Activated naive CD8-positive, alpha-beta T cell treated with anti-CD3 and anti-CD28 coated beads, Interleukin-2, amount 50 U/mL, for 16 hours (primary cell): Measurements from ENCODE around the gene ARID3B.
A peak's percentile ranks its signal among the peaks of the same experiment; 100 is the strongest.
"Not testable (repeated sequence)": the region's sequence is repeated elsewhere in the genome, so short reads cannot be mapped to it uniquely, and the experiment has no call there.

ENCODE experiments used
- DNase-seq: peaks from one replicate; pipeline ENCODE4 v3.0.0-alpha.2; 2020; ENCODE audit warnings: low read depth, low spot score

Gene ARID3B

DNA sequence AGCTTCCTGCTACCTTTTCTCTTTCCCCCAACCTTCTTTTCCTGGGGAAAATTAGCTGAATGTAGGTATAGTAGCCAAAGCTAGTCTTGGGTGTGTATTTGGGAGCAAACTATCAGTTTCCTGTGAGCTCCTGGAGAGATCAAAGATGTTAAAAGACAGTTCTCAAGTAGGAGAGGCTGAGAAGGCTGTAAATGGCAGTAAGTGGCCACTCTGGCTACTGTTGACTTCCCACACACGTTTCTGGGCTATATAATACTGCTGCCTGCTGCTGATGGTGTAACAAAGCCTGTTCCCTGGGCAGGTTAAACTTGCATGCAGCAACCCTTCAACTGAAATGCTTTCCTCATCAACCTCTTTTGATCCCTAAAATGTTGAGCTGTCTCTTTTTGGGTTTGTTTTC lies 27.6 kb downstream of the ARID3B start:
- no peak for DNase-seq

DNA sequence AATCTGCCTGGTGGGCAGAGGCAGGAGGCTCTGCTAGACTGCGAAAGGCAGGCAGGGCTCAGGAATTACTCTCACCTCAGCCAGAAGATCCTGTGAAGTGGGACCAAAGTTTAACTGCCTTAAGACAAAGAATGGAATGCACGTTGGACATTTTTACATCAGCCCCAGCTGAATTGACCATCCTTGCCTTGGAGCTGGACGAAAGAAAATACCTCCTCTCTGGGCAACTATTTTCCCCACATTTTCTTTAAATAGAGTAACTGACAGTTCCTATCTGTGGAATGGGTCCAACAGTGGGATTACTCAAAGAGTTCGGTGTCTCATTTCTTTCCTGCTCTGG lies 28.7 kb downstream of the ARID3B start:
- no peak for DNase-seq

DNA sequence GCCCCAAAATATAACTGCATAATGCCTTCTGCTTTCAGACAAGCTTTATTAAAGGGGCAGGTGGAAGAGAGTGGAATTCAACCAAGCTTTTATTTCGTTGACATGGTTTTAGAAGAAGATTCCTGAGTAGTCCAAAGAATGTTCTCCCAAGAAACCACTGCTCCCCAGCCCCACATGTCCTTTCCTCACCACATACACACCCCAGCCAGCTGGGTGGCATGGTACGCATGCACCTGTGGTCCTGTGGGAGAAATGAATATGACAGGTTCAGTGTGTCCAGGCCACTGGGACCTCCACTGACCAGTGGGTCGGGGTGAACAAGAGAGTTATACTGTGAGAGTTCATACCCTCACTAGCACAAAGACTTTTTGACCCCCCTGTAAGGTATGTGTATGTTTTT lies 30.2 kb downstream of the ARID3B start:
- DNase-seq, result no peak

DNA sequence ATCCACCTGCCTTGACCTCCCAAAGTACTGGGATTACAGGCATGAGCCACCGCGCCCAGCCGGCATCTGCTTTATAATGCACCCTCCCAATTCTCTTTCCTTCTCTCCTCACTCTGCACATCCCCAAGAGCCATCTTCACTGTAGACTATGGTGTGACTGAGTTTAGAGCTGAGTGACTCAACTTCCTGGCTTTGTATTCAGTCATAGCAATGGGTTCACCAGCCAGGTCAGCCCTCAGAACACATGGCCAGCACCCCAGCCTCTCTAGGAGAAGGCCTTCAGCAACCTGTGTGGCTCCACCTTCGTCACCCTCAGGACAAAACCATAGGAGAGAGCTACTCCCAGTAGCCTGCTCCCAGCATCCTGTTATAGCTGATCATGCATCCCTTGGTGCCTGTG lies 33.0 kb downstream of the ARID3B start:
- DNase-seq, result no peak

DNA sequence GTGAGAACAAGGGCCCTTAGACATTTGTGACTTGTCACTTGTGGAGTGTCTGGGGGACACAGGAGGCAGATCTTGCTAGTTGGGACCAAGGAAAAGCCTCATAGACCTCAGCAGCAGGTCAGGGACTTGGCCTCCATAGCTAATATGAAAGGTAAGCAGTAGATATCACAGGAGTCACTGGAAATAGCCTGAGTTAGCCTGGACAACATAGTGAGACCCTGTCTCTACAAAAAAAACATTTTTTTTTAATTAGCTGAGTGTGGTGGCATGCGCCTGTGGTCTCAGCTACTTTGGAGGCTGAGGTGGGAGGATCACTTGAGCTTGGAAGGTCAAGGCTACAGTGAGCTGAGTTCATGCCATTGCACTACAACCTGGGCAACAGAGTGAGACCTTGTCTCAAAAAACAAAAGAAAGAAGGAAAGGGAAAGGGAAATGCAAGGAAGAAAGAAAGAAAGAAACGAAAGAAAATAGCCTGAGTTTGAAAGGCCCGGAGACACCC lies 37.5 kb downstream of the ARID3B start:
- no peak for DNase-seq

DNA sequence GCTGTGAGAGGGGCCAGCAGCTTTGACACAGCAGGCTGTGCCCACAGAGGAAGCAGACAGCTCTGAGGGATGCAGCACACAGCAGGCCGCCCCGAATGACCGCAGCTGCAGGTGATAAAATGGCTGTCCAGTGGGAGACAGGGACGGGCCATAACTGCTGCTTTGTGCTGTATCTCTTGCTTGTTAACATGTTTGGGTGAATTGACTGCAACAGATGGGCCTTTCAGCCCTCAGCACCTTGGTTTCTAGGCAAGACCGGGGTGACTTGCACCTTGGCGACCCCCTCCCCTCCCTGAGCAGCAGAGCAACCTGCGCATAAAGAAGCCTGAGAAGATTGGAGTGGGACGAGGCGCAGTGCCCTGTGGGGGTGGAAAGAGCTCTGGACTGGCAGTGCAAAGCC lies 38.0 kb downstream of the ARID3B start:
- no peak for DNase-seq

DNA sequence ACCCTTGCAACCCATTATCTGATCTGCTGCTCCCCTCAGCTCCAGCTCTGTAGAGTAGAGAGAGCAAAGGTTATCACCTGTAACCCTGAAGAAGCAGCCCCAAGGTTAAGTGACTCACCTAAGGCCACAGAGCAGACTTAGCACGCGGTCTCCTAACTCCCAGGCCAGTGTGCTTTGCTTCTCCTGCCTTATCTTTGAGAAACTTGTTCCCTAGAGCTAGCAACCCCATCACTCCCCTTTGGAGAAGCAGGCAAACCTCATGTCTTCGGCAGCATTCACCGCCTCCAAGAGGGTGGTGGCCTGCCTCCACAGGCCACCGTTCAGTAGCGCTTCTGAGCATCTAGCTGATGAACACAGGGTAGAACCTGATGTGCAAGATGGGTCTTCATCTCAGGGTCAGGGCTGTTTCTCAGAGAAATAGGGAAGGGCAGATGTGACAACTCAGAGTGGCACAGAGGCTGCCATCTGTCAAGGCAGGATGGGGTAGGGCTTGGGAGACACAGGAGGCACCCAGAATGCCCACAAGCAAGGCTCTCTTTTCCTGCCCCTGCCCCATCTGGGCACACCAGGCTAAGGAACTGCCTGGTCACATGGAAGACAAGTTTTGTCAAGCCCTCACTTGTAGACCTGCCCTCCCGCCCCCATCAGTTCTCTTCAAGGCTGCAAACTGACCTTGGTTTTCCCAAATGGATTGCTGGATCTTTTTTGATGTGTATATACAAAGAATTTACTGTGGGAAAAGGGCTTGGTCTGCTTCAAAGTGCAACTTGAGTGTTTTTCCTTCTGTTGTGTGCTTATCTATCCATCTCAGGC lies 39.7 kb downstream of the ARID3B start:
- DNase-seq, result no peak

DNA sequence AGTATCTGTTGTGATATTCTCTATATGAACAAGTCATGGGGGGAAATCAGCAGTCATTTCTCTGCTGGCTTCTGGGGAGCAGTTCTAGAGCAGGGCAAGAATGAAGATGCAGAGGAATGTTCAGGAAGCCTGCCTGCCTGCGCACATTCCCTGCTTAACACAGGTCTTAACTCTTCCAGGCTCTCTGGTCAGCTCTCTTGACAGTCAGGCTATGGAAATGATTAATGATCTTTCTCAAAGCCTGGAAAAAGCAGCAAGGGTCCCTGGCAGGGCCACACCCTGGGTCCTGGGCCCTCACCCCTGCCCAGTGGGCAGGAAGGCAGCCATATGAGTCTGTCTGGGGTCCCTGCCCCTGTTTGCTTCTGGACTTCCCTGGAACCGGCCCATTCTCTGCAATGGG lies 43.2 kb downstream of the ARID3B start:
- DNase-seq, result no peak

DNA sequence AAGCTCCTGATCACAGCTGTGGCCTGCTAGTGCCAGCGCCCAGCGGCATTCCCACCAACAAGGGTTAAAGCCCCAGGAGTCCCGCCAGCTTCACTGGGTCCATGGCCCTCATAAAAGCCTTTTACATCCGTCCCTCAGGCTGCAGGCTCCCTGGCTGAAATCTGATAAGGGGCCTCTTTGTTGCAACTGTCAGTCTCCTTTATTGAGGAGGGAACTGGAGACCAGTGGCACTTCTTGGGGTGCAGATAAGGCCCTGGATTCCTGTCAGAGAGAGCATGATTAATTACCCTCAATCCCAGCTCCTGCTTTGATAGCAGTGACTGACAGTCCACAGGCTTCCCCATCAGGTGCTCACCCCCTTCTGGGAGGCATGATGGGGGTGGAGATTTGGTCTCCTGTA lies 43.8 kb downstream of the ARID3B start:
- no peak for DNase-seq

DNA sequence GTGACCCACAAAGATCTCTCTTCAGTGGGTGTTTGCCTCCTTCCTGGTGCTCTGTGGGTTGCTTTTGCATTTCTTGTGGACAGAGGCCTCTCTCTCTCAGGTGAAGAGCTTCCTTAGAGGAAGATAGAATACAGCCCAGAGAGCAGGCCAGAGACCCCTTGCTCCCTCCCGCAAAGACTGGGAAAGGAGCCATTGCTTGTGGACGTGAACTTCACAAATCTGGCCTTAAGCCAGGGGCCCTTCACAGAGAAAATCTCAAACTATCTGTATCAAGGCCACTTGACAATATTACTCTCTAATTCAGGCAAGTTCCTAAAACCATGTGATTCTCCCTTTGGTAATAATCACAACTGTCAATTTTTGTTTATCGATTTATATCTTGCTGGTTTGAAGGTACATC lies 44.2 kb downstream of the ARID3B start:
- DNase-seq, result no peak

DNA sequence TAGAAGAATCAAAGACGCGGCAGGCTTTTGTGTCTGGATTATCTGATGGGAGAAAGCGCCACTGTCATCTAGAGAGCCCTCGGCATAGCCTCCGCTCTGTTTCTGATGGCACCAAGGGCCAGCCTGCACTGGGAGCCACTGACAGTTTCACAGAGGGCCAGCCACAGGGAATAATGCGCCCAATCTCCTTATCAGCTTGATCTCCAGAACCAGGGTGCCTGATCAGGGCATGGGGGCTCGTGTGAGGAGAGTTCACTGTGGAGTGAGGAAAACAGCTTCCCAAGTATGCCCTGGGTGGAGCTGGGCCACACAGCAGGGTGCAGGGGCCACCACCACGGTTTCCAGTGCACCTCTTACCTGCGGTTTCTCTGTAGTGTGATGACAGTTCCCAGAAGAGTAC lies 44.8 kb downstream of the ARID3B start:
- no peak for DNase-seq

DNA sequence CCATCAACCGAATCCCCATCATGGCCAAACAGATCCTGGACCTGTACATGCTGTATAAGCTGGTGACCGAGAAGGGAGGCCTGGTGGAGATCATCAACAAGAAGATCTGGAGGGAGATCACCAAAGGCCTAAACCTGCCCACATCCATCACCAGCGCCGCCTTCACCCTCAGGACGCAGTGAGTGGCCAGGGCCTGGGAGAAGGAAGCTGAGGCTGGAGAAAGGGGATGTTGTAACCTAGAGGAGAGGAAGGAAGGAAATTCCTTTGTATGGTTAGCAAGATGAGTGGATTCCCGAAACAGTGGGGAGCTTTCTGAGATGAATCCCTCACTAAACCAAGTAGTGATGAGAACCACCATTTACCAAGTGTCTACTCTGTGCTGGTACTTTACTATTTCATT lies 48.8 kb downstream of the ARID3B start:
- no peak for DNase-seq

DNA sequence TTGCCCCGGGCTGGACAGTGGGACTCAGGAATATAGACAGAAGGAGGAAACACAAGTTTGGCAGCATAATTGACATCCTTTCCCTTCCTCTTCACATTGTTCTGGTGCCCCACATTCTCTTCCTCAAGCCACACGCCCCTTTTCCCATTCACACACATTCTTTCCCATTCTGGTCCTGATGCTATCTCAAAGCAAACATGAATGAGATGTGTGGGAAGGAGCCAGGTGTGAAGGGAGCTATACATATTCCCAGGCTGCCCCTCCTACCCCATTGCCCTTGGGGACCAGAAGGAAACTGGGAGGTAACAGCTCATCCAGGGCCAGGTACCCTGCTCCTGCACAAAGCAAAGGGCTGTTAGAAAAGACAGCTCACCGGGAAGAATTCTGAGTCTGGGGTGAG lies 51.2 kb downstream of the ARID3B start:
- no peak for DNase-seq

DNA sequence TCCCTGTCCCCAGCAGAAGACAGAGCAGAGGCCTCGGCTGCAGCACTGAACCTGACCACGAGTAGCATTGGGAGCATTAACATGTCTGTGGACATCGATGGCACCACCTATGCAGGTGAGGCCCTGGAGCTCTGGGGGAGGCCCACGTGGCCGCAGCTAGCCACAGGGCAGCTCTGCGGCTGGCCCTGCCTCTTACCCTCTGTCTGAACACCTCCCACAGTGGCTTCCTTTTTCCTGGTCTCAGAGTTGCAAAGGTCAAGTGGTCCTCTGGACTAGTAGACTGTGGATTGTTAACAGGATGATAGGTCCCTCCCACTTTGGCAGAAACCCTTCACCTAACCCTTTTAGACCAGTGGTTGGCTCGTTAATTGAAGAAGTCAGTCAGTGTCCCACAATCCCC lies 52.1 kb downstream of the ARID3B start:
- DNase-seq, result no peak

DNA sequence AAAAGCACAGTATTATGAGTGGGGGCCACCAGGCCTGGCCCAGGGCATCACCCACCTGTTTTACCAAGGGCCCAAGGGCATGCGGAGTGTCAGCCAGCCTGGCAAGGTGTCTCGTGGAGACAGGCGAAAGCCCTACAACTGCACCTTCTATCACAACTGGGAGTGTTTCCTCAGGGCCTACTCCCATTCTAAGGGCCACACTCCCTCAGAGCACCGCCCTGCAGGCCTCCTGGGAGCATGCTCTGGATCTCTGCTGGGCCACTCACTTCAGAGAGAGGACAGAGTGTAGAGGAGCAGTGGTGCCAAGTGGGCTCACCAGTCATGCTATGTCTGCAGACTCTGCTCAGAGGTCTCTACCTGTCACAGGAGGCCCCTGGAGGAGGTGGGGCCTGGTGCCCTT lies 53.4 kb downstream of the ARID3B start:
- no peak for DNase-seq

DNA sequence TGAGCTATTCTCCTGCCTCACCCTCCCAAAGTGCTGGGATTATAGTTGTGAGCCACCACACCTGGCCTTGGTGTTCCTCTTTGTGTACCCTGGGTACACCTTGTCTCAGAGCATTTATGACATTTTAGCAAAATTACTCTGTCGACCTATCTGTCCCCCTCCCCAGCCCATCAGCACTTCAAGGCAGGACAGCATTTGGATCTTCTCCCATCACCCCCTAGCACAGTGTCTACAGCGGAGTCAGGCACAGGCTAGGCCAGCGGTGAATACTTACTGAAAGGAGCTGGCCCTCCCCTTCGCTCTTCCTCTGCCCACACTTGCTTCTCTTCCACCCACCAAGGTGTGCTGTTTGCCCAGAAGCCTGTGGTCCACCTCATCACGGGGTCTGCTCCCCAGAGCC lies 54.3 kb downstream of the ARID3B start:
- no peak for DNase-seq

DNA sequence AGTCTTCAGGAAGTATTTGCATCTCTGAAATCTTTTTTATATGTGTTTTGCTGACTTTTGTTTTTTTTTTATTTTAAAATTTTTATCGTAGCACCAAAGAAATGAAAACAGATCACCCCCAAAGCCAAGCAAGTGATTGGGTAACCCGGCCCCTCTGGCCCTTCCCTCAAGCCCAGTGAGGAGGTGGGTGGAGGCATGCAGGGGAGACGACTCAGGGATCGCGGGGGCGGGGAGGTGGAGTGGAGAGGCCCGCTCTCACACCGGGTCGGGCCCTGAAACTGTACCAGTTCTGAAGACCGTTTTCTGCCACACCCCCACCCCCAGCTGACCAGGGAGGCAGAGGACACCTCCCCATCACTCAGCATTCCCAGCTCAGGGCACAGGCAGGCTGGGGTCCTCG lies 55.7 kb downstream of the ARID3B start:
- not testable (repeated sequence) for DNase-seq

DNA sequence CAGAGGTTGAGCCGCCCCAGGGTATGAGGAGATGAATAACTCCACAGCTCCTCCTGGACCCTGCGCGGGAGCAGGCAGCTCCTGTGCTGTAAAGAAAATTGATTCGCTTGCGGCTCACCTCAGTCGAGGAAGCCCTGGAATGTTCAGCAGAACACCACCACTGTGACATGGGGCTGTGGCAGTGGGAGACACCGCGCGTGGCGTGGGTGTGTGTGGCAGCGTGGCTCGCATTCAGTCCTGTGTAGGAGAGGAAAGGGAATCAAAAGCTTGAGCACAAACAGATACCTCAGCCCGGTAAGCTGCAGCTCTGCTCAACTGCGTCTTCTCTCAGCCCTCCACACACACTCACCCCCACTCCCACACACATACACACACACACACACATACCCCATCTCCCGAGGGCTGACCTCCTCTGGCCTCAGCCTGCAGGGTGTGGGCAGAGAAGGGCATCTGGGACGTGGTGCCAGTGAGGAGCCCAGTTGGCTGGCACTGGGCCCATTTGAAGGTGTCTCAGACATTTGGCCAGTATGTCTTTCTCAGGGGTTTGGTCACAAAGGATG lies 56.2 kb downstream of the ARID3B start:
- DNase-seq, result not testable (repeated sequence)

DNA sequence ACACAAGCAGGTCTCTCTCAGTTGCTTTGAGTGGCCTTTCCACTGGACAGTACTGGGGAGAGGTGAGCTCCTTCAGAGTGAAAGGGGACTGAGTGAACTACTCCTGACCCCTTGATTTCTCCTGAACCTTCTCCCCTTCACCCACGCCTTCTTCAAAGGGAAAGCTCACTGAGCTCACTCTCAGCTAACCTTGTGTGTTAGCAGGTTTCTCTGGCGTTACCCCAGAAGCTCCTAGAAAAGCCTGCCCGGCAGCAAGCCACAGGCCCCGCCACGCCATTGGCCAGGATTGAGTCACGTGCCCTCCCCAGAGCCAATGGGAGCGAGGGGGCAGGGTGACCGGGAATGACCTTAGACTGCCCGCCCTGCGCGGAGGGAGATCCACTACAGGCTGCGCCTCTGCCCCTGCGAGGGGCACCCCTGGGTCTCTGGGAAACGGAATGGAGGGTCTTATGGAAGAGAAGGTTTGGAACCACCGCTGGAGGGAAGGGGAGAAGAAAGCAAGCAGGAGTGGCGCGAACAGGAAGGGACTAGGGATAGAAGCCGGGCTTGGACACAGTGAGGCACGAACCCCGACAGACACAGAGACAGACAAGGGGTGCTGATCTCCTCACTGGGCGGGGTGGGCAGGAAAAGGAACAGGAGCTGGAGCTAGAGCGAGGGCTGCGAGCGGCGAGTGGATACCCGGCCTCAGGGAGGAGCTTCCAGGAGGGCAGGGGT lies 57.3 kb downstream of the ARID3B start:
- DNase-seq, result peak; percentile 74

DNA sequence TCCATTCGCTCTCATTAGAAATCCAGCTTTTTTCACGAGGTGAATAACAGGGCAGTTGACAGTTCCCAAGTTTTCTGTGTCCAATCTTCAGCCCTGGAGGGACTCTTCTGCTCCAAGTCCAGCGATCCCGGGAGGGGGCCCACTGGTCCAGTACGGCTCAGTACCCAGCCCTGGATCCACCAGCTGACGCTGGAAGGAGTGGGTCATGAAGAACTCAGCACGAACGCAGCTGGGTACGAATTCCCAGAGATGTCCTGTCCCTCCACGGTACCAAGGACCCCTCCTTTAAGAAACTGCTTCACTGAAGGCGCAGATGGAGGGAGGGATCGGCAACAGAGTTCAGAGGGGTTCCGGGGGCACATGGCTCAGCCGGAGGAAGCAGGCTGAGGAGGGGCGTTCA lies 58.1 kb downstream of the ARID3B start:
- DNase-seq, result no peak

DNA sequence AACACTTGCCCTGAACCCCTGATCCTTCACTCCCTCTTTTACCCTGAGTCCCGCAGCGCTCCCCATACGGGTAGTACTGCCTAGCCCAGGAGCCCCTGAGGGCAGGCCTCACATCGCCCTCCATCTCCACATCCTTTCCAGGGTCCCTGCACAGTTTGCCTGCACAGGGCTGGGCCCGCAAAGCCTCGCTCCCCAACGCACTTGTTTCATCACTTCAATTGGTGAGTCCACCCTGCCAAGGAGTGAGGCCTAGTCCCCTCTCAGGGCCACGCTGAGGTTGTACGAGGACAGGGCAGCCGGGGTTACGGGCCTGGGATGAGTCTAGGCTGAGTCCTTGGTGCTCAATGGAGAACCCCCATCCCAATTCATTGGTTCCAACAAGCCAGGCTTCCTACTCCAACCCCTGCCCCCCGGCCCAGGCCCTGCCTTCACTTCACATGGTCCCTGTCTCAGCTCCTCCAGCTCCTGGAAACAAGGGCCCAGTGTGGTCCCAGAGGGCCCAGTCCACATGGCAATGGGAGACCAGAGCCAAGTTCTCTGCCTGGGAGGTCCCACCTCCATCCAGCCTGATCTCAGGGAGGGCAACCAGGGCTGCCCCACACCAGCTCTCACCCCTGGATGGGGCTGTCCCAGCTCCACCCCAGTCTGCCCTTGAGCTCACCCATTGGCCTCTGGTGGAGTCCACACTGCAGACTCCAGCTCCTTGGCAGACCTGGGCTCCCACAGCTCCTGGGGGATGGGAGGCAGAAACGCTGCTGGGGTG lies 62.2 kb downstream of the ARID3B start:
- no peak for DNase-seq
